ENCODE data around the gene GUCA2A. TPM values are rescaled to one million over a fixed set of nuclear protein-coding genes. Genes with fewer than 3 reads are reported as not detected.

GUCA2A gene
- total and polyA plus RNA-seq, 2 of the 4 experiments (the other 2 are of a cell fraction): not detected

DNA sequence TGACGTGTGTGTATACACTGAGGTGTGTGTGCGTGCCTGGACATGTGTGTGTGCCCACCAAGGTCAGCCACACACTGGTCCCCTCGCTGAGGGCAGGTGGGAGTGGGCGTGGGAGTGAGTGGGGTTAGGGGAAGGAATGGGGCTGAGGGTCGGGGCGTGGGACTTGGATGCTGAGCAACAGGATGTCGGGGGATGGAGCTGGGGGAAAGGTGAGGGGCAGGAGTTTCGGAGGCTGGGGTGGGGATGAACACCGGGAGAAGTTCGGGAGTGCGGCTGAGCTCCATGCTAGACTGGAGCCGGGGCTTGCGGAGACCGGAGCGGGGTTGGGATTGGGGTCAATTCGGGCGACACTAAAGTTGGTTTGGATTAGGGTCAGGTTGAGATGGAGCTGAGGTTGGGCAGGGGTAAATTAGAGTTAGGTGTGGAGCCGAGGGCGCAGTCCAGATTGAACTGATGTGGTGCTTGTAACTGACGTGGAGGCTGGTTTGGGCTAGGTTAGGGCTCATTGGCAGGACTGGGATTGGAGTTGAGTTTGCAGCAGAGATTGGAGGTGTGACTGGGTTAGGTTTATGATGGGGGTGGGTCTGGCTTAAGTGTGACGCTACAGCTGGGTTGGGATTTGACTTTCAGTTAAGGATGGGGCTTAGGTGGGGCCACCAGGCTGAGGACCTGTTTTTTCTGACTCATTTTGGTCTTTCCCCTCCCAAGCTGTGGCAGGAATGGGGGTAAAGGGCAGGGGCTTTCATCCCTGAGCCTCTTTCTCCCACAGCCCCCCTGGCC, 3.3 kb upstream of the GUCA2A start:
- Histone ChIP-seq H4K91ac (ENCODE audit: insufficient read depth, low read depth, low read length) (no peak overlapping the region), H3K9me3 (ENCODE audit: control insufficient read depth, insufficient read depth, low read length) (no peaks in the 10 kb centered on the region; the same call in 1 of the 2 replicates), H3K36me3 (ENCODE audit: control insufficient read depth, insufficient read depth, low read length) (no peaks in the 10 kb centered on the region), H4K5ac (ENCODE audit: low read depth, low read length) (no peak overlapping the region), H2BK120ac (ENCODE audit: low read depth, low read length) (no peak overlapping the region), H3K56ac (ENCODE audit: extremely low read depth, insufficient read depth, low read length) (no peak overlapping the region), H3K23ac (ENCODE audit: low read depth, low read length) (no peak overlapping the region), H3K4ac (ENCODE audit: low read depth, low read length) (no peak overlapping the region), H3K4me2 (ENCODE audit: low read depth, low read length) (no peak overlapping the region), H3K27me3 (ENCODE audit: control insufficient read depth, insufficient read depth, low read length) (no peaks in the 10 kb centered on the region; the same call in 1 of the 2 replicates), H3K9ac (ENCODE audit: low read depth, low read length) (no peak overlapping the region), H3K14ac (replicated peaks; ENCODE audit: low read depth, low read length) (no peak overlapping the region), H3K79me1 (ENCODE audit: low read depth in 1 of 2, low read length in 2 of 2) (no peaks in the 10 kb centered on the region), H2AFZ (replicated peaks; ENCODE audit: low read length, poor library complexity) (no peak overlapping the region), H2AK5ac (ENCODE audit: low read depth, low read length) (no peak overlapping the region), H4K20me1 (ENCODE audit: insufficient read depth, low read length) (no peaks in the 10 kb centered on the region), H2BK5ac (ENCODE audit: low read depth, low read length, poor library complexity, severe bottlenecking) (no peak overlapping the region), H3K9me1 (ENCODE audit: insufficient read depth, low read length) (peaks cover 3% of the 10 kb centered on the region; the same call in 1 of the 2 replicates), H3K27ac (ENCODE audit: insufficient read depth, low read length) (no peak overlapping the region), H4K8ac (ENCODE audit: low read depth in 2 of 2, low read length in 2 of 2) (no peak overlapping the region), H2BK15ac (ENCODE audit: low read depth, low read length) (no peak overlapping the region), H2AK9ac (replicated peaks; ENCODE audit: low read depth, low read length, poor library complexity) (peak overlapping the region; percentile 3), H3K4me1 (ENCODE audit: control insufficient read depth, insufficient read depth, low read length) (peaks cover 3% of the 10 kb centered on the region; the same call in 1 of the 2 replicates), H2BK20ac (ENCODE audit: low read depth, low read length) (no peak overlapping the region), H3K4me3 (ENCODE audit: insufficient read depth, low read depth, low read length) (no peak overlapping the region), H3K18ac (ENCODE audit: low read depth, low read length) (no peak overlapping the region)
- dilution Hi-C loops (cut with HindIII; ENCODE audit: low sequenced_read_pairs, unreplicated experiment) (no loop called here), in situ Hi-C loops (cut with MboI; ENCODE audit: low sequenced_read_pairs) (no loop called here), intact Hi-C loops (cut with micrococcal nuclease) (no loop called here)
- no peak for DNase-seq
- BruUV-seq (replicated peaks): no TSS peak
- ChIA-PET POLR2A (ENCODE audit: unreplicated experiment) (no interaction called here), CTCF (no interaction called here)
- 85% methylated on average over 12 of the region's 21 CpGs; no CpG with 5 or more reads in 1 of the 2 experiments for WGBS, 2 experiments (ENCODE audit: extremely low coverage in 2 of 2, insufficient read length in 1 of 2)
- no peak for ATAC-seq (ENCODE audit: low read depth)
- TF ChIP-seq, protein P1, sequence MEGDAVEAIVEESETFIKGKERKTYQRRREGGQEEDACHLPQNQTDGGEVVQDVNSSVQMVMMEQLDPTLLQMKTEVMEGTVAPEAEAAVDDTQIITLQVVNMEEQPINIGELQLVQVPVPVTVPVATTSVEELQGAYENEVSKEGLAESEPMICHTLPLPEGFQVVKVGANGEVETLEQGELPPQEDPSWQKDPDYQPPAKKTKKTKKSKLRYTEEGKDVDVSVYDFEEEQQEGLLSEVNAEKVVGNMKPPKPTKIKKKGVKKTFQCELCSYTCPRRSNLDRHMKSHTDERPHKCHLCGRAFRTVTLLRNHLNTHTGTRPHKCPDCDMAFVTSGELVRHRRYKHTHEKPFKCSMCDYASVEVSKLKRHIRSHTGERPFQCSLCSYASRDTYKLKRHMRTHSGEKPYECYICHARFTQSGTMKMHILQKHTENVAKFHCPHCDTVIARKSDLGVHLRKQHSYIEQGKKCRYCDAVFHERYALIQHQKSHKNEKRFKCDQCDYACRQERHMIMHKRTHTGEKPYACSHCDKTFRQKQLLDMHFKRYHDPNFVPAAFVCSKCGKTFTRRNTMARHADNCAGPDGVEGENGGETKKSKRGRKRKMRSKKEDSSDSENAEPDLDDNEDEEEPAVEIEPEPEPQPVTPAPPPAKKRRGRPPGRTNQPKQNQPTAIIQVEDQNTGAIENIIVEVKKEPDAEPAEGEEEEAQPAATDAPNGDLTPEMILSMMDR (conservative IDR thresholded peaks at IDR 0.05; ENCODE audit: low read depth, low read length): no peak
- TF ChIP-seq NFE2L2 (IDR thresholded peaks at IDR 0.05; ENCODE audit: low read depth, low read length) (no peak), RFX5 (IDR thresholded peaks at IDR 0.05; ENCODE audit: low read depth, low read length) (no peak), SMC3 (IDR thresholded peaks at IDR 0.05; ENCODE audit: low read depth, low read length) (no peak), MAFK (IDR thresholded peaks at IDR 0.05; ENCODE audit: low read depth, low read length) (no peak)

All from IMR-90 (cell line).